ENCODE measurements around the gene SLC12A6. TPM values are rescaled to one million over a fixed set of nuclear protein-coding genes. Genes with fewer than 3 reads are reported as not detected.
A peak's percentile ranks its signal among the peaks of the same experiment; 100 is the strongest.

Gene SLC12A6
- polyA plus RNA-seq, 1 donor from 2014 or later: 7.3 TPM

- Histone ChIP-seq H3F3A (ENCODE audit: insufficient read depth, low read length, poor library complexity, severe bottlenecking) (peaks cover 7% of the 10 kb centered on the region), H3K27me3 (ENCODE audit: insufficient read depth, low read depth, low read length) (no peaks in the 10 kb centered on the region), H3K79me2 (replicated peaks; ENCODE audit: insufficient read depth, low read length) (peaks cover 8% of the 10 kb centered on the region), H3K9ac (ENCODE audit: low read length) (peak overlapping the region; percentile 100), H4K20me1 (ENCODE audit: insufficient read depth) (no peaks in the 10 kb centered on the region), H2AFZ (ENCODE audit: low read depth, low read length) (no peak overlapping the region), H3K9me2 (ENCODE audit: insufficient read depth, low read length) (no peaks in the 10 kb centered on the region), H3K9me3 (ENCODE audit: low read length) (no peaks in the 10 kb centered on the region), H3K4me2 (ENCODE audit: low read length) (peak overlapping the region; percentile 93), H3K36me3 (ENCODE audit: insufficient read depth, low read length) (no peaks in the 10 kb centered on the region), H3K27ac (ENCODE audit: low read length) (peak overlapping the region; percentile 90), H3K4me3 (ENCODE audit: low read length) (peak overlapping the region; percentile 93)
- no peak for TF ChIP-seq TAF1 (IDR thresholded peaks at IDR 0.05; ENCODE audit: low read depth)
- no peak for TF ChIP-seq REST (IDR thresholded peaks at IDR 0.05; ENCODE audit: borderline replicate concordance)
- no peak for TF ChIP-seq MXI1 (conservative IDR thresholded peaks at IDR 0.05; ENCODE audit: poor library complexity, severe bottlenecking)
- TF ChIP-seq RAD21 (conservative IDR thresholded peaks at IDR 0.05): no peak
- no peak for TF ChIP-seq POLR2AphosphoS5 (IDR thresholded peaks at IDR 0.05)
- no peak for TF ChIP-seq EP300 (conservative IDR thresholded peaks at IDR 0.05; ENCODE audit: poor library complexity, severe bottlenecking)
- TF ChIP-seq SMC3 (conservative IDR thresholded peaks at IDR 0.05; ENCODE audit: poor library complexity): no peak
- TF ChIP-seq EZH2 (IDR thresholded peaks at IDR 0.05; ENCODE audit: borderline replicate concordance, insufficient read depth, low read length, poor library complexity, severe bottlenecking): no peak
- no peak for TF ChIP-seq CTCF (IDR thresholded peaks at IDR 0.05; ENCODE audit: poor library complexity, severe bottlenecking)
These were observed 27.7 kb upstream of the SLC12A6 start for GRCh38 chr15:34365091-34365825.

- H3K9me2 ChIP-seq (ENCODE audit: insufficient read depth, low read length): no peaks in the 10 kb centered on the region
- TF ChIP-seq TAF1 (IDR thresholded peaks at IDR 0.05; ENCODE audit: low read depth) (no peak), EP300 (conservative IDR thresholded peaks at IDR 0.05; ENCODE audit: poor library complexity, severe bottlenecking) (no peak), CTCF (IDR thresholded peaks at IDR 0.05; ENCODE audit: poor library complexity, severe bottlenecking) (no peak), SMC3 (conservative IDR thresholded peaks at IDR 0.05; ENCODE audit: poor library complexity) (no peak), POLR2AphosphoS5 (IDR thresholded peaks at IDR 0.05) (no peak), RAD21 (conservative IDR thresholded peaks at IDR 0.05) (no peak), REST (IDR thresholded peaks at IDR 0.05; ENCODE audit: borderline replicate concordance) (no peak), EZH2 (IDR thresholded peaks at IDR 0.05; ENCODE audit: borderline replicate concordance, insufficient read depth, low read length, poor library complexity, severe bottlenecking) (no peak), MXI1 (conservative IDR thresholded peaks at IDR 0.05; ENCODE audit: poor library complexity, severe bottlenecking) (no peak)
These were observed 26.5 kb upstream of the SLC12A6 start for GRCh38 chr15:34364041-34364440.

More at GRCh38 chr15:34364041-34364440, 26.5 kb upstream of the SLC12A6 start:
- peaks cover 3% of the 10 kb centered on the region for H3K36me3 ChIP-seq (ENCODE audit: insufficient read depth, low read length)
- H3K9ac ChIP-seq (ENCODE audit: low read length): no peak overlapping the region
- H4K20me1 ChIP-seq (ENCODE audit: insufficient read depth): no peaks in the 10 kb centered on the region
- H3K4me3 ChIP-seq (ENCODE audit: low read length): no peak overlapping the region
- H3K27me3 ChIP-seq (ENCODE audit: insufficient read depth, low read depth, low read length): no peaks in the 10 kb centered on the region
- H3K79me2 ChIP-seq (replicated peaks; ENCODE audit: insufficient read depth, low read length): peaks cover 8% of the 10 kb centered on the region
- no peaks in the 10 kb centered on the region for H3K9me3 ChIP-seq (ENCODE audit: low read length)
- peaks cover 7% of the 10 kb centered on the region for H3F3A ChIP-seq (ENCODE audit: insufficient read depth, low read length, poor library complexity, severe bottlenecking)
- no peak overlapping the region for H3K27ac ChIP-seq (ENCODE audit: low read length)
- H2AFZ ChIP-seq (ENCODE audit: low read depth, low read length): no peak overlapping the region
- H3K4me2 ChIP-seq (ENCODE audit: low read length): no peak overlapping the region

Data from neural cell (in vitro differentiated cells).